ENCODE data around the gene MUC5B.

Gene MUC5B

DNA sequence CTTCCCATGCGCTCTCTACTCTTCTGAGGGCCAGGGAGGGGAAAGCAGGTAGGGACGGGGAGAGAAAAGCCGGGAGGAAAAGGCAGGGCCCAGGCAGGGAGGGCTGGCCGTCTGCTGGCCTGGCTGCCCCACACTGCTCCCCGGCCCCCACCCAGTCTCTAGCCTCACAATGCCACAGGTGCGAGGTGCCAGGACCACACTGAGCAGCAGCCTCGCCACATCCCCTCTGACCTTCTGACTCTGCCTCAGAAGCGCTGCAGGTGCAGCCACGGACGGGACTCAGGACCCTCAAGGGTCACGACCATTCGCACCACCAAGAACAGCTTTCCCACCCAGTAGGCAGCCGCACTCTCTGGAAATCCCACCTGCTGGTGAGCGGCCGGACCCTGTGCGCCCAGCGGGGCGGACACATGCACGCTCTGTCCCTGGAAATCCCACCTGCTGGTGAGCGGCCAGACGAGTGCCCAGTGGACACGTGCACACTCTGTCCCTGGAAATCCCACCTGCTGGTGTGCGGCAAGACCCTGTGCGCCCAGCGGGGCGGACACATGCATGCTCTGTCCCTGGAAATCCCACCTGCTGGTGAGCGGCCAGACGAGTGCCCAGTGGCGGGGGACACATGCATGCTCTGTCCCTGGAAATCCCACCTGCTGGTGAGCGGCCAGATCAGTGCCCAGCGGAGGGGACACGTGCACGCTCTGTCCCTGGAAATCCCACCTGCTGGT is 66.5 kb downstream of the MUC5B start:
- no peak for DNase-seq

- DNase-seq = no peak
Measured at GRCh38 chr11:1290052-1291040, 67.5 kb downstream of the MUC5B start.

GRCh38 chr11:1291295-1292017 is 68.6 kb downstream of the MUC5B start:
- no peak for DNase-seq

DNA sequence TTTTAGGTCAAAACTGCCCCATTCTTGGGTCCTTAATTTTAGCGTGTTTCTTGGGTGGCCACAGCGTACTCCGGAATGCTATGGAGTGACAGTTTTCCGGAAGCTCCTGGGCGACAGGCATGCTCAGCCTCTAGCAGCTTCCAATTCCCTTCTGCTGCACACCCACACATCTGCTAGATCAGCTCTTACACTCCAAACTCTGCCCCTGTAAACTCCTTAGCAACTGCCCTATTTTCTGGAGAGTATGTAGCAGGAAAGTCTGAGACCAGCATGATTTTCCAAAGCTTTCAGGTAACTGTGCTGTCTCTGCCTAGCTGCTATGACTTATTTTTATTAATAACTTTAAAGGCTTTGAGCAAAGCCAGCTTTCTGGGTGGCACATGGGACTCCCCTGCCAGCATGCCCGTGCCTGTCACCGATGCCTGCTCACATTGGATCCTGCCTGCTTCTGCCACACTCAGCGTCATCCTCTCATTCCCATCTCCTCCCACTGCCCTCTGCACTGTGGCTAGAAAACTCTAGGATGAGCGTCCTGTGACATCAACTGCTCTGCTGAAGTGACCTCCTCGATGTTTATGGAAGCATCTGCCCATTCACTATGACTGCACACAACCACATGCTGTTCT is 69.3 kb downstream of the MUC5B start:
- DNase-seq = no peak

DNA sequence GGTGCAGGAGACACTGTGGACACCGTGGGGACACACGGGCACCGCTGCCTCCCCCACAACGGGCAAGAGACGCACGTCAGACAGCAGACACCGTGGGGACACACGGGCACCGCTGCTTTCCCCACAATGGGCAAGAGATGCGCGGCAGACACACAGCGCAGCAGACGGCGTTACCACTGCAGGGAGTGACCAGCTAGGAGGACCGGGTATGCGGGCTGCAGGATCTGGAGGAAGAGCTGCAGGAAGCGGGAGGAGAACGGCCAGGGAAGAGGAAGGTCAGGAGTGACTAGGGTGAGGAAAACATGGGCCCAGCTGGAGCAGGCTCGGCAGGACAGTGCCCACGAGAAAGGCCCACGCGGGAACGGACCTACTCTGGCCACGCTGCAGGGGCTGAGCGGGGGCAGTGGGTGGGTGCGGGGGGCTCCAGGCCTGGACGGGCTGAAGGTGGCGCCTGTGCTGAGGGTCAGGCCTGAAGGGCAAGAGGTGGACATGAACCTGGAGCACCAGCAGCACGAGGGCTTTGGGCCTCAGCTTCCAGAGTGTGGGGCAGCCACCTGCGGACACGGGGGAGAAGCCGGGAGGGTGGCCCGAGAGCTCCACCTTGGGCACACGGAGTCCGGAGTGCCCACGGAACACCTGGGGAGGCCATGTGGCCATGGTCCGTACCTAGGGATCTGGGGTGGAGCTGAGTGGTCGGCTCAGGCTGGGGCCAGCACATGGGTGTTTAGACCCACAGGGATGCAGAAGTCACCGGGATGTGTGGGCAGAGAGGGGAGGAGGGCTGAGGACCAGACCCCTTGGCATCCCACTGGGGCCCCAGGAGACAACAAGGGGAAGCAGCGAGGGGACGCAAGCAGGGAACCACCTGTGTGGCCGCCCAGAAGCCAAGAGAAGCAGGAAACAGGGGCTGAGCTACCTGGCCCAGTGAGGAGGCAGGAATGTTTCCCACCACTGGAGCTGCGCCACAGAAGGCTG is 70.1 kb downstream of the MUC5B start:
- DNase-seq = no peak

DNA sequence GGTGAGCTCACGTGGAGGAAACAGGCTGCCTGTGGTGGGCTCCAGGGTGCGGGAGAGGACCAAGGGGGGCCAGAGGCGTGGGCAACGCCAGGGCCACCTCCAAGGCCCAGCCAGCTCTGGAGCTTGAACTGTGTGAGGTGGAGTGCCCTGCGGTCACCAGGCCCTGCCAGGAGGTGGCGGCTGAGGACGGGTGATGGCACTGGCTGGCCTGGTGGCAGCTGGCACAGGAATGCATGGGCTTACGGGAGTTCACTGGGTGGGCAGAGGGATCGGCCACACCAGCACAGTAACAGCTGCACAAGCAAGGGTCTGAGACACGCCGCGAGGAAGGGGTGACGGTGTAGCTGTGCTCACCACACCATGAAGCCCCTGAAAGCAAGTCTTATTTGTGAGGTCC is 70.8 kb downstream of the MUC5B start:
- DNase-seq = no peak

- no peak for DNase-seq
Measured at GRCh38 chr11:1295086-1295485, 72.2 kb downstream of the MUC5B start.

DNA sequence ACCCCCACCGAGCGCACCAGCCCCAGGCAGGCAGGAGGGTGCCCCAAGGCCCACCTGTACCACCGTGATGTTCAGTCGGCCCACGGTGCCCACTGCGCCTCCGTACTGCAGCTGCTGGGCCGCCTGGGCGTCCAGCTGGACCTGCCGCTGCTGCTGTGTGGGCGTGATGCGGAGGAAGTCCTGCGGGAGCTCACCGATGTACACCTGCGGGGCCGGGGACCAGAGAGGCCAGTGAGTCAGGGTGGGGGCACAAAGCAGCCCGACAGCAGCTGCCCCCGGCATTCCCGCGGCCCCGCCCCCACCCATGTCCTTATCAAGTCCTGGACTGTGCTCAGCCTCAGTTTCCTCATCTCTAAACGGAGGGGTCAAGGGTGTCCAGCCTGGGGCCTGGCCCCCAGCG is 72.7 kb downstream of the MUC5B start:
- no peak for DNase-seq

- no peak for DNase-seq
Measured at GRCh38 chr11:1296287-1296686, 73.4 kb downstream of the MUC5B start.

- DNase-seq = no peak
Measured at GRCh38 chr11:1297011-1297575, 74.2 kb downstream of the MUC5B start.

DNA sequence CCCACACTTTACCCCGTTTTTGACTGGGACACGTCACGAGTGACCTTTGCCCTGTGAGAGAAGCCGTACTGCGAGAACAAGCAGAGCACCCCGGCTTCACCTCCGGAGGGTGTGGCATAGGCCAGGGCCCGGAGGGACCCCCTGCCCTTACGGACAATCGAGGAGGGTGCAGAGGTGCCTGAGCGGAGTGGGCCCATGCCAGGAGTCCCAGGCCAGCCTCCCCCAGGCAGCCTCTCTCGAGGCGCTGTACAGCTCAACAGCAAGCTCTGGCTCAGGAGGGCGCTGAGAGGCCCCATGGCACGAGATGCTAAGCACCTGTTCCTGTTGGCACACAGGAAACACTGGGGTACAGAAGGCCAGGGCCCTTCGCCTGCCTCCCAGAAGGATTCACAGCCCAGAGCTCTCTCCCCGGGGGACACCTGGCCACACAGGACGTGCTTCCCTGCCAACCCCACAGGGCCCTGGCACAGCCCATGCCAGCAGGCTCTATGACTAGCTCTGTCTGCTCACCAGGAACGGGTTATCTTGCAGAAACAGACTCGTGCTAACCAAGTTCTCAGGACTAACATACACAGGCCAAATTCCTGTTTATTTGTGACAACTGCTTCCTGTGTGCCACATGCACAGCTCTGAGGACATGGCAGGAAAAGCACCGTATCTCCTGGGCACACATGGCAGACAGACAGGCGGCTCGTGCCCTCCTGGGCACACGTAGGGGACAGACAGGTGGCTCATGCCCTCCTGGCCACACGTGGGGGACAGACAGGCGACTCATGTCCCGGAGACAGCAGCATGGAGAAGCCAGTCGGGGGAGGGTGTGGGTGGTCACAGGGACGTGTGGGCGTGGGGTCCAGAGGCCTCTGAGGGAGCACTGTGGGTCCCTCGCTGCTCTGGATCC is 75.0 kb downstream of the MUC5B start:
- DNase-seq = no peak

DNA sequence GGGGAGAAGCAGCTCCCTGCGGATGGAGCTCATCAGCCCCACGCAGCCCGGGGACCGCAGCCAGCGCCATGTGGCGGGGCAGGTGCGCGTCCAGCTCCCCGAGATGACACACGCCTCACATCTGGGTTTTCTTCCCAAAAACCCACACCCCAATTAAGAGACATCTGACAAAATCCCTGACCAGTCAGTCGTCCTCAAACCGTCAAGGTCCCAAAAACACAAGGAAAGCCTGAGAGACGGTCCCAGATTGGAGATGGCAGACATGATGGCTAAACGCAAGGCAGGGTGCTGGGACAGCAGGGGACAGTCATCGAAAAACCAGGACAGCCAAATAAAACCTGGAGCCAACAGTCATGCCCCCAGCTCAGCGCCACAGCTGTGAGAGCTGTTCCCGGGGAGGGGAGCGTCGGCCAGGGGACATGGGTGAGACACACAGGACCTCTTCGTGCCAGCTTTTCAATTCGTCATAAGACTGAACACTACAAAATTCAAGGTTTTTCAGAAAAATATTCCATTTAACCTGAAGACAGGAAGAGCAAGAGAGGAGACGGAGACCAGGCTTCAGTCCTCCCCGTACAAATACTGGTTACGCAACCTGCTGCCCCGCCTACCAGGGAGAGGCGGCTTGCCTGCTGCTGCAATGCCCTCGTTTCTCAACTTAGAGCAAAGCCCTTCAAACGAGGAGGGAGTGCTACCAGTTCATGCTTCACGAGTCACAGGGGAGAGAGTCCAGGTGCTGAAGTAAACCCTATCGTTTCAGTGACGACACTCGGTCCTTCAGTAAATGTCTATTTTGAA is 76.0 kb downstream of the MUC5B start:
- DNase-seq = no peak

- no peak for DNase-seq
Measured at GRCh38 chr11:1299621-1300020, 76.8 kb downstream of the MUC5B start.

GRCh38 chr11:1300121-1300520 is 77.3 kb downstream of the MUC5B start:
- DNase-seq = no peak

DNA sequence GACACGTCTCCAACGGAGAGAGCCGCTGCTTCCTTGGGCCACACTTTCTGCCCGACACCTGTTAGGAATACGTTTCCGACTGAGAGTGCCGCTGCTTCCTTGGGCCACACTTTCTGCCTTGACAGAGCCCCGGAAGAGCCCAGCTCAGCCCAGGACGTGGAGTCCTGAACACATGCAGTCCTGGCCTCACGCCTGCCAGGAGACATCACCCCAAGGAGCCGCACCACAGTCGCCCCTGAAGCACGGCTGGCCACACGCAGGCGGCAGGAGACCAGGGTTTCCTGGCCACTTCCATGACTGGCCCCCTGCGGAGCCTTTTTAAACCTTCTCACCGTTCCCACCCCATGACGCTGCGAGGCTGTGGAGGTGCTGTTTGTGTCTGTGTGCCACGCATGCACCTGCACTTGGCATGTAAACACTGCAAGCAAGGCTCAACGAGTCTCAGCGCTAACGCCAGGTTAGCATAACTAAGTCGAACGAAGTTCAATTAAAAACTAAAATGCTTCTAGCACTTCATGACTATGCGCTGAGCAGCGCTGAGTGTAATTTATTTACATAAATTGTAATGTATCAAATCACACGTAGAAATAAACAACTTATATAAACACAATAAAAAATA is 77.8 kb downstream of the MUC5B start:
- DNase-seq = no peak

DNA sequence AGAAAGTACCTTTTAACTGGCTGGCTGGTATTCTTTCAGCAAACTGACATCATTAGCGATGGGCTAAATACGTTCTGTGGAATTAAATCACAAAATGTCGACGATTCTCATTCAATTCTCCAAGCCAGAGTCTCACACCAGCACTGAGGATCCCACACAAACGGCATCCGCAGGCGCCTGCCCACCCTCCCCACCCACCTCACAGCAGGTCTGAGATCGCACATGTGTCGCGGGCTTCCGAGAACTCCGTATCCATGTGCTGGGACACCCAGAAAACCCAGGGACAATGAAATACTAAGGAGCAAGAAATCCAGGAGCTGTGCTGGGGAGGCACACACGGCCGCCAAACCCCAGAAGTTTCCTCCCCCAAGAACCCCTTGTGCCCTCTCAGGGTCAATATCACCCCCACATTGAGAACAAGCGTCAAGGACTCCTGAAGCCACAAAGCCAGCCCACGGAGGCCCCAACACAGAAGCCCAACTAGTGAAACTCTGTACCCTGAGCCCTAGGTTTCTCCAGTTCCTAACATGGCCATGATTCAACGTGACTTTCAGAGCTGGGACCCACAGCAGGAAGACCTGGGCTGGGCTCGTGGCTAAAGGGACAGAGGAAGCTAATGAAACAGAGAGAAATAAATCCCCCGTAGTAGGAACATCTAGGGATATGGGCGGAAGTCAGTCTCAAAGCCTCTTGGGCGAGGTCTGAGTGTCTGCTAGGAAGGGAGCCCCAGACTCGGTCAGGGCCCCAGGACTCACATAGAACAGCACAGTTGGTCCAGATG is 78.5 kb downstream of the MUC5B start:
- no peak for DNase-seq

- no peak for DNase-seq
Measured at GRCh38 chr11:1302041-1302460, 79.2 kb downstream of the MUC5B start.
